Activated gamma-delta T cell treated with anti-CD3 and anti-CD28 coated beads, Interleukin-2, amount 50 U/mL, for 16 hours (primary cell): ENCODE results near the gene CDH20.

Source experiments
- DNase-seq: peaks from one replicate; pipeline ENCODE4 v3.0.0-alpha.2; 2020; ENCODE audit warnings: low read depth

The CDH20 gene

DNA sequence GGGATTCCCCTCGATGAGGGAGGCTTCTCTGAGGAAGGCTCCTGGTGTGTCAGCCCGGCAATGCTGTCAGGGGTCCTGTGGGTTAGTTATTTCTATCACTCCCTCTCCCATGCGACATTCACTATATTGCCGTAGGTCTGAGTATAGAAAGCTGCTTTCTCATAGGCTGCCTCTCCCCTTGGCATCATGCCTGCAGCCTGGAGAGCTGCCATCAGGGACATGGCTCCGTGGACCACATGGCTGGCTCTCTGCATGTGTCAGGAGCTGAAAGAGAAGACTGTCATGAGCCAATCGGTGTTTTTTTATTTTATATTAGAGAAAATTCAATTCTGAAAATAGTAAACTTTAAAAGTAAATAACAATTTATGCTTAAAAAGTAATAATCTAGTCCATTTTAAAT, 198.0 kb downstream of the CDH20 start:
- no peak for DNase-seq

DNA sequence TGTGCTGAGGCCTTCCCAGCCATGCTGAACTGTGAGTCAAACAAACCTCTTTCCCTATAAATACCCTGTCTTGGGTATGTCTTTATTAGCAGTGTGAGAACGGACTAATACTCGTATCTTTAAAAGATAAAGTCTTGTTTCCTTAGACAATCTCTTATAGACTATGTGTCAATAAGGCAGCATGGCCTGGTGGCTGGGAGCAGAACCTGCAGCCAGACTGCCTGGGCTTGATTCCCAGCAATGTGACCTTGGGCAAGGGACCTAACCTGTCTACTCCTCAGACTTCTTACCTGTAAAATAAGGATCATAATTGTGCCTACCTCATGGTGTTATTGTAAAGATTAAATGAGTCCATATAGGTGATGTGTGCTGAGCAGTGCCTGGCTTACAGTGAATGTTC, 198.7 kb downstream of the CDH20 start:
- no peak for DNase-seq

- DNase-seq: no peak
Measured at GRCh38 chr18:61535401-61535800, 202.2 kb downstream of the CDH20 start.

DNA sequence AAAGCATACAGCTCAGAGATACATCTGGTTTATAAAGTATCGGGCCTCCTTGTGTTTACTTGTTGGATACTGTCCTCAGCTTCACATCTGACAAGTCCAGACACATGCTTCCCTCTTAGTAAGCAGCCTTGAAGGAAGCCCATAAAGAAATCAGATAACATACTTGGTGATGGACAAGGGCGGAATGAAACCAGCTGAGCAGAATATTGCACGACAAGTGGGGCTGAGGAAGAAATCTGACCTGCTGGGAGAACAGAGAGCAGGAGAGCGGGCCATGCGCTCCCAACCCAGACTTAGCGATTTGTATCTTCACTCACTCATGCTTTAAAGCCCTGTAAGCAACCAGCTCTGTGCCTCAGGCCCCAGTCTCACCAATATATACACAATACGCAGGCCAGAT, 208.4 kb downstream of the CDH20 start:
- DNase-seq: no peak

DNA sequence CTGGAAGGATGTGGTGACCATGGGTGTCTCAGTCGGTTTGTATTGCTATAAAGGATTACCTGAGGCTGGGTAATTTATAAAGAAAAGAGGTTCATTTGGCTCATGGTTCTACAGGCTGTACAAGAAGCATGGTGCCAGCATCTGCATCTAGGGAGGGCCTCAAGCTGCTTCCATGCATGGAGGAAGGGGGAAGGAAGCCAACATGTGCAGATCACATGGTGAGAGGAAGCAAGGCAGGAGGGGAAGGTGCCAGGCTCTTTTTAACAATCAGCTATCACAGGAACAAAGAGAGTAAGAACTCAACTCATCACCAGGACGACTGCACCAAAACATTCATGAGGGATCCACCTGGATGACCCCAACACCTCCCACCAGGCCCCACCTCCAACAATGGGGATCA, 209.4 kb downstream of the CDH20 start:
- DNase-seq: no peak

DNA sequence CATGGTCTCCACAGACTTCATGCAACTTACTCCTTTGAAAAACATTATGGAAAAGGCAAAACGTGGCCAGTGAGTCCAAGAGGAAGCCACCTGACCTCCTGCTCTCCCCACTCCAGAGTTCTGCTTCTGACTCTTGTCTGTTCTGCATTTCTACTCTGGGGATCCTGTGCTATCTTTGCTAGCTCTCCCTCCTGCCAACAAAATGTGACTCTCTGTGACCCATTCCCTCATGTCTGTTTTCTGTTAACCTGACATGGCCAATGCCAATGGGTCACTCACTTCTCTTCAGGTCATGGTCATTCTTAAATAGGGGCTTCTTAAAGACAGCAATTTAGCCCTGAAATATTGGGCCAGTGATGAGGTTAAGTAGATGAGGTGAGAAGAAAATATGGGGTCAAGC, 210.3 kb downstream of the CDH20 start:
- DNase-seq: no peak

DNA sequence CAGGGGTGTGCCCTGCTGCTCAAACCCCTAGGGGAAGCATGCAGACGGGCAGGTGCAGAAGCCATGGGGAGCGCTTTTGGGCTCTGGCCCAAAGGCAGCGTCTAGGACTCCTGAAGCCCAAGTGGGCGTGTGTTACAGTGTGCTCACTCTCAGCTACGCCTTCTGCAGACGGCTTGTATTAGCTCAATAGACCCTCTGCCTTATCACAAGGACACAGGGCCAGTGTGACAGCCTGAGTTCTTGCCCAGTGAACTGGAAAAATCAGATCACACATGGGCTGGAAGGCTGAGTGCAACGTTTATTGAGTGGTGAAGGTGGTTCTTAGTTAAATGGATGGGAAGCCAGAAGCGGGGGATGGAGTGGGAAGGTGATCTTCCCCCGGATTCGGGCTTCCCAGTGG, 210.9 kb downstream of the CDH20 start:
- DNase-seq: no peak

DNA sequence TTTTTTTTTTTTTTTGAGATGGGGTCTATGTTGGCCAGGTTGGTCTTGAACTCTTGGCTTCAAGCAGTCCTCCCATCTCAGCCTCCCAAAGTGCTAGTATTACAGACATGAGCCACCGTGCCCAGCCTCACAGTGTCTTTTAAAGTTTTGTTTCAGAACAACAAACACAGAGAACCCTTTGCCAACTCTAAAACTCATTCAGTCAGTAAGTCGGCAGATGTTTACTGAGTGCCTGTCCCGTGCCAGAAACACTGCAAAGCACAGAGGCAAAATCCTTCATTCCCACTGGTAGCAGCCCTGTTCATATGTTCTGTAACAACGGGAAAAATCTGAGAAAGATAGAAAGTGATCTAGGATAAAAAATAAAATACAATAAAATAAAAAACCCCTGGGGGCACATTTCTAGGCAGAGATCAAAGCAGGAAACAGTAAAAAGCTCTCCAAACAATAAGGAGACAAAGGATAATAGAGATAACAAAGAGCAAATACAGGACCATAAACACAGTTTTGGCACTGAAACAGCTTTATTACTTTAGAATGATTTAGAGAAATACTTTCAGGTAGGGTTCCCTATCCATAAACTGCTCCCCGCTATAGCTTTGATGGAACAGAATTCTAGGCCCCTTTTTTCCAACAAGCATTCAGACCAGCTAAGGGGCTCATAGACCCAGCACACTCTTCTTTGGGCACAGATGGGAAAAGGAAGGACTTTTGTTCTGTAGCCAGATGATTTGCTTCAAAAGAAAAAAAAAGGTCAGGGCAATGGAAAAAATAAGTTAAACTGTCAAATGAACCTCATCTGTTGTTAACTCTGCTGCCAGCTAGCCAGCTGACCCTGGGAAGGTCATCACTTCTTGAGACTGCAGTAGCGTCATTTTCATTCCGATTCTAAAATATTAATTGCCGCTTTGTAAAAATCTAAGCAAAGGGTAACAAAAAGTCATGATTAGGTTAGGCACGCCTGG, 212.3 kb downstream of the CDH20 start:
- no peak for DNase-seq

DNA sequence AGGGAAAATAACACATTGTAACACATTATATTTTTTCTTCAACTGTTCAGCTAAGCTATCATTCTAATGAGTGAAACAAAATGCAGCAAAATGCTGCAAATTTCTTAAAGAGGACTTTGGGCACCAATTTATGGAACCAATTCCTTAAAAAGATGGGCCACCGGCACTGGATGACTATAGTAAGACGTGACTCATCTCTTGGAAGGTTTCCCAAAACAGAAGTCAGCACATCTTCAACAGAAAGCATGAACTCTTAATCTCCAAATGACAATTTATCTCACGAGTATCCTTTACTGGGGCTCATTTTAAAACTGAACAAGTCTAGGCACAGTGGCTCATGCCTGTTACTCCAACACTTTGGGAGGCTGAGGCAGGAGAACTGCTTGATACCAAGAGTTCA, 213.4 kb downstream of the CDH20 start:
- DNase-seq: no peak

- DNase-seq: no peak
Measured at GRCh38 chr18:61549416-61549815, 216.2 kb downstream of the CDH20 start.

- DNase-seq: no peak
Measured at GRCh38 chr18:61549889-61550288, 216.7 kb downstream of the CDH20 start.

GRCh38 chr18:61551586-61551985, 218.4 kb downstream of the CDH20 start:
- DNase-seq: no peak

- DNase-seq: no peak
Measured at GRCh38 chr18:61553045-61553659, 219.9 kb downstream of the CDH20 start.

- DNase-seq: no peak
Measured at GRCh38 chr18:61554117-61554776, 221.0 kb downstream of the CDH20 start.

- no peak for DNase-seq
Measured at GRCh38 chr18:61554946-61555361, 221.7 kb downstream of the CDH20 start.

- no peak for DNase-seq
Measured at GRCh38 chr18:61556316-61556715, 223.1 kb downstream of the CDH20 start.

- DNase-seq: no peak
Measured at GRCh38 chr18:61556862-61557261, 223.6 kb downstream of the CDH20 start.

GRCh38 chr18:61569176-61569892, 236.1 kb downstream of the CDH20 start:
- no peak for DNase-seq

GRCh38 chr18:61570070-61570469, 236.8 kb downstream of the CDH20 start:
- no peak for DNase-seq

DNA sequence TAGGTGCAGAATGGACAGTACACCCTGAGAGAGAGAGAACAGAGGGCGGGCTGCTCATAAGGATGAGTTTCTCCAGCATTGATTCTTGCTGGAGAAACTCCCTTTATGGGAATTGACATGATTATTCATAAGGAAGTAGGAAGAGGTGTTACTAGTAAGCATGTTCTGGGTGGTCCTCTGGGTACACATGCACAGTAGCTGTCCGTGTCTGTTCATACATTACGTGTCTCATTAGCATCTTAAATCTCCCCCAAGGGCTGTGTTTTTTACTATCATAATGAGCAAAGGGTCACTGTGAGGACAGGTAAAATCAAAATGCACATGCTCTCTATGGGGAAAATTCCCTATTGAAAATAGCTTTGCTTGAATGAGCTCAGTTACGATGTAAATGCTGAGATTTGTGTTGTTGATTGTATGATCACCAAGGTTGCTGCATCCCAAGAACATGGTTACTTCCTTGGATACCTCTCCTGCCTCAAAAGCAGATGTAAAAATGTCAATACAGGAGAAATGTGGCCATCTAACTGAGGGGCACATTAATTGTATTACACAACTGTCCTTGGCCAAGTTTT, 238.9 kb downstream of the CDH20 start:
- no peak for DNase-seq

DNA sequence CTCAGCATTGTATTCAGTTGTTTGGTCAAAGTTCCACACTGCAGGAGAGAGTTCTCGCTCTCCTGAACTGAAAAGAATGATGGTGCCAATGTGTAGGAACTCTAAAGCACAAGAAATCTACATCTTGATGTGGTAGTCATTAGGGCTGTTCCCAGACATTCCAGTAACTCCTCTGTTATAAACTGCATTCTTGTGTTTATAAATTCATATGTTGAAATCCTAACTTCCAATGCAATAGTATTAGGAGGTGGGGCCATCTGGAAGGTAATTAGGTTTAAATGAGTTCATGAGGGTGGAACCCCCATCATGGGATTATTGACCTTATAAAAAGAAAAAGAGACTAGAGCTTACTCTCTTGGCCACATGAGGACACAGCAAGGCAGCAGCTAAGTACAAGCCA, 239.6 kb downstream of the CDH20 start:
- DNase-seq: no peak

DNA sequence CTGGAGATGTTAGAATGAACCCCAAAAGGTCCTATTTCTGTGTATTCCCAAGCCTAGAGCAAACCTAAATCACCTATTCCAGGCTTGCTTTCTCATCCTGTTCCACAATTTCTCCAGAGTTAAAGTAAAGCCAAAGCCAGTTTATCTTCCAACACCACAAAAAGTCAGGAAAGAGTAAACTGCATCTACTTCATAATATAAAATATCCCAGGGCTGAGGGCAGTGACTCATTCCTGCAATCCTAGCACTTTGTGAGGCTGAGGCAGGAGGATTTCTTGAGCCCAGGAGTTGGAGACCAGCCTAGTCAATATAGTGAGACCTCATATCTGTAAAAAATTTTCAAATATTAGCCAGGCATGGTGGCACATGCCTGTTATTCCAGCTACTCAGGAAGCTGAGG, 241.4 kb downstream of the CDH20 start:
- DNase-seq: no peak
